Measurements from ENCODE around the gene PLPP4.

PLPP4 gene

DNA sequence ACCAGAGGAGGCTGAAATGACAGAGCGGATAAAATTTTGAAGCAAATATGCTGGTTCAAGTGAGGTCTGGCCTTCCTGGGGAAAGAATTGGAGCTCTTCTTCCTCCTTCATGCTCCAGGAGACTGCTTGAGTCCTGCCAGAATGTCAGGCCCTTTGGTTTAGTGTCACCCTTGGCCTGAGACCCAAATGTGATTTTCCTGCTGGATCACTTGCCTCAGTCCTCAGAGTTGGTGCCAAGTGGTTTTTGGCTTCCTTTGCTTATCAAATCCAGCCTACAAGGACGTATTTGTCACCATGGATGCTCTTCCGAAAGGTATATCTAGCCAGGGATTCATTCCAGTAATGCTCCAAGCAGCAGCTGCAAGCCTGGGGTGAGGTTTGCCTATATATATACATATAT, 118.4 kb downstream of the PLPP4 start:
- peak; percentile 17 for DNase-seq (ENCODE audit: low spot score)

DNA sequence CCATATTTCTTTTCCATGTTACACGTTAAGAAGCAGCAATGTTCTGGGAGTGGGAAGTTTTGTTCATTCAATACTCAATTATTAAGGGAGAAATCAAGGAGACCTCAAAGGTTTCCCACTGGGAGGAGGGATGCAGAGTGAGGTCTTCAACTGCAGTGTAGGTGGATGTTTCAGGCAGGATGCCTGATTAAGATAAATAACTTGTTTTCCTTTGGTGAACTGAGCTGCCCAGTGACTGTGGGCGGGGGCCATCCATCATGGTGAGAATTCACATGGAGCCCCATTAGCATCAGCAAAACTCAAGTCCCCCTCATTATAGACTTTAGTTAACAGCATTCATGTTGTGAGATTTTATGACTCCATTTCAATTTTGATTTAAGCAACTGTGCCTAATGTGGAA, 121.1 kb downstream of the PLPP4 start:
- no peak for DNase-seq (ENCODE audit: low spot score)

DNA sequence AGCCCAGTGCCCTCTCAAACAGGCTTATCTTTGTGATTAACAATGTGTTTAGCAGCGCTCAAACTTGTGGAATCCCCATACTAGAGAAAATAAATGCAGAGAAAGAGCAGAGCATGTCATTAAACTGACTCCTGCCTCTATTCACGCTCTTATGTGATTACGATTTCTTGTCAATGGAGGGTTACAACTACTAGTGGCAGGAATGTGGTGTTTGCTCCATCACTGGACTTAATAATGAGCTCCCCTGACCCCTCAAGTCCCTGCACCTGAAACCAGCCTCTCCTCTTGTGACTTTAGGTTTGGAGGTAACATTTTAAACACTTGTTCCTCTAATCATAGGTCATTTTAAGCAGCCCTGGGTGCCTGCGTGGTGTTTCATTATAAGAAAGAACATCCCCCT, 121.9 kb downstream of the PLPP4 start:
- DNase-seq (ENCODE audit: low spot score), result no peak

DNA sequence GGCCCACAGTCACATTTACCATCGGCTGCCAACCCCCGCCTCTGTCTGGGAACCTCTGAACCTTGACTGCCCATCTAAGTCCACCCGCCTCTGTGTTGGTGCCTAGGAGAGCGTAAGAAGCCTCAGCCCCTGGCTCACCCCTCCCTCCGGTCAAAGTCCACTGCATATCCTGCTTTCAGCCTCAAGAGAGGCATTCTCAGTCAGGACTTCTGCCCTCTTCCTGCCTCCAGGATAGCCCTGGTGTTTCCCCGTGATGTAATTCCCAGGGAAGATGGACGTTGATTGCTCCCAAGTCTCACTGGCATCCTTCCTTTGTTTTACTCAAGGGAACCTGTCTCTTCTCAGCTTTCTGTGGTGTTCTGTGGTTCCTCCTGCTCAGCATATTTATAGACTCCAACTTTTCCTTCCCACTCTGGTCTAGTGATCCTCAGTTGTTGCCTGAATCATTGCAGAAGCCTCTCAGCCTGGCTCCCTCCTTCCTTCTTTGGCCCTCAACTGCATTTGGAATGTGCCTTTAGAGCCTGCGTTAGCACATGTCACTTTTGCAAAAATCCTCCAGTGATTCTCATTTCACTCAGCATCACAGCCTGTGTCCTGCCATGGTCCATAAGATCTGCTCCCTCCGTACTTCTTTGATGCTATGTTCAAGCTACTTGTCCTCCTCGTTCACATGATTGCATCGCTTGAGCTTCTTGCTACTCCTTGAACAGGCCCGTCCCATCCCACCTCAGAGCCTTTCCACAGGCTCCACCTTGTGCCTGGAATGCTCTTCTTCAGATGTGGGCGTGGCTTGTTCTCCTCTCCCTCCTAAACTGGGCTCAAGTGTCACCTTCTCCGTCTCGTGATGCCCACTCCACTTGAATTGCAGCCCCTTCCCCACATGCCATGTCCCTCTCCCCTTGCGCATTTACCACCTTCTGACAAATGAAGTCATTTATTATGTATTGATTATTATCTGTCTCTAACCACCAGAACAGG, 124.2 kb downstream of the PLPP4 start:
- DNase-seq (ENCODE audit: low spot score), result no peak

DNA sequence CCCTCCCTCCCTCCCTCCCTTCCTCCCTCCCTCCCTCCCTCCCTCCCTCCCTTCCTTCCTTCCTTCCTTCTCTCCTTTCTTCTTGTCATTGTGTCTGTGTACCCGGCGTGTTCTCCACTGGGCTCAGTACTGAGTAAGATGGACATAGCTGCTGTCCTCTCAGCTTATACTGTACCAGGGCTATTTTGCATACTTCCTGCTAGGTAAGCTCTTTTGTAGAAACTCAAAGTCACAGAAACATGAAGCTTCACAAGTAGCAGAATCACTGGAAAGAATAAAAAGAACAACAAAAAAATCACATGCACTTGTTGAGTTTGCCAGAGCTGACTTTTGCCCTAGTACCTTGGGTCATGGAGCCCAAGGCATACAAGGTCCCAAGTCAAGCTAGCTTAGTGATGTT, 125.7 kb downstream of the PLPP4 start:
- DNase-seq (ENCODE audit: low spot score), result no peak

DNA sequence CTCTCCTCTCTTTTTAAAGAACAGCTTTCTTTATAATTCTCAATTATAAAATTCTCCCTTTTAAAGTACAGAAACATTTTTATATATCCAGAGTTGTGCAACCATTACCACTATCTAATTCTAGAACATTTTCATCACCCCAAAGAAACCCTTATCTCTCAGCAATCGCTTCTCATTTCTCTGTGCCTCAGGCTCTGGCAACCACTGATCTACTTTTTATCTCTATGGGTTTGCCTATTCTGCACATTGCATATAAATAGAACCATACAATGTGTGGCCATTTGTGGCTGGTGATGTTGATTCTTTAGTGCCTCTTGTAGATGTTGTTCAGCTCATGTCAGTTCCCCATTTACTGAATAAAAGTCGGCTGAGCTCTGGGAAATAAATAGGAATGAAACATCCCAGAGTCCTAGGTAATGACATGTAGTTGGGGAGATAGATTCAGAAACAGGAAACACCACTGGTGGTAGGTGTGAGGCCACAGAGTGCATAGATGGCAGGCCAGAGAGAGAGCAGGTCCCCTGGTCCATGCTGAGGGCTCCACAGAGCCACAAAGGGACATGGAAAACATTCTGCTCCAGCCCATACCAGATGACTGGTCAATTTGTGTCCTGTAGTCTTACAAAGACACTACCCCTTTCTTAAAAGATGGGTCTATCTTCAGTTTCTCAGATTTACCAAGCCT, 126.5 kb downstream of the PLPP4 start:
- no peak for DNase-seq (ENCODE audit: low spot score)

DNA sequence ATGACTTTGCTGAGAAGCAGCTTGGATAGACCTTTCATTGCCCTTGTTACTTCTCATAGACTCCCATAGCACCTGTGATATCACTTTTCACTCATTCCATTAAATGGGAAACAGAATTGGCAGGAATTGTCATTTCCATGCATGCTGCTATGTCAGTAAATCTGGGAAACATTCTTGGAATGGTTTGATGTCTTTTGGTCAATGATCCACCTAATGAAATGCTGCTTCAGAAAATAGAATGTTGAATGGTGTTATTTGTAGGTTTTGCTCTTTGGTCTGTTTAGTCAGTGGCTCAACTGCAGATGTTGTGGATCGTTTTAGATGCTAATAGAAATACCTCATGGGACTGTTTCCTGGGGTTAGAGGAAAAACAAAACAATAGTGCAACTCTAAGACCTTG, 127.8 kb downstream of the PLPP4 start:
- DNase-seq (ENCODE audit: low spot score), result no peak

DNA sequence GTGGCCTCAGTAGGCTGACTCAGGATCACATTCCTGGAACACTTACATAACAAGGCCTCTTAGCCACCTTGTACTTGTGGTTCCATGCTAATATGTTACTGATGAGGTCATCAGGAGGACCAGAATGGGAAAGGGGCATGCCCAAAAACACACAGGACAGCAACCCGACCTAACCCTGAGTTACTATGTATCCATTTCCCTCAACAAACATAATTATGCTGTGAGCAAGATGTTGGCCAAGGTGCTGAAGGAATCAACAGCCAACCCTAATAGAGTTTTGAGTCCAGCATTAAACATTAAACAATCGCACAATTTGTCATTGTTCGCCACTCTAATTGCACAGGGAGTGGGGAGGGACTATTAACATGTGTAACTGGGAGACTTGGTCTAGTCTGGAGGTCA, 129.4 kb downstream of the PLPP4 start:
- no peak for DNase-seq (ENCODE audit: low spot score)

DNA sequence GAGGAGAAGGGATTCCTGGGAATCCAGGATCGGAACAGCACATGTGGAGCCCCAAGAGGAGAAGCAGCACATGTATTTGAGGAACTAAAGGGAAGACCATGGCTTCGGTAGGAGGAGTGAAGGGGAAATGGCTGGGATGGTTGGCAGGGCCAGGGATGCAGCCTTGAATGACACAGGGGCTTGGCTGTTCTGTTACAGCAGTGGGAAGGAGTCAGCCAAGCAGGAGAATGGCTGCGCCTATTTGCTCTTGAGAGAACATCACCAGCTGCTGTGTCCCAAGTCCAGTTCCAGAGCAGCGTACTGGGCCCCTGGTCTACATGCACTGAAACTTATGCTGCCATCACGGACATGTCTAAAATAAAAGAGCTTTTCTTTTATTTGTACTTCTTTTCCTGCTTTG, 130.0 kb downstream of the PLPP4 start:
- DNase-seq (ENCODE audit: low spot score), result no peak

DNA sequence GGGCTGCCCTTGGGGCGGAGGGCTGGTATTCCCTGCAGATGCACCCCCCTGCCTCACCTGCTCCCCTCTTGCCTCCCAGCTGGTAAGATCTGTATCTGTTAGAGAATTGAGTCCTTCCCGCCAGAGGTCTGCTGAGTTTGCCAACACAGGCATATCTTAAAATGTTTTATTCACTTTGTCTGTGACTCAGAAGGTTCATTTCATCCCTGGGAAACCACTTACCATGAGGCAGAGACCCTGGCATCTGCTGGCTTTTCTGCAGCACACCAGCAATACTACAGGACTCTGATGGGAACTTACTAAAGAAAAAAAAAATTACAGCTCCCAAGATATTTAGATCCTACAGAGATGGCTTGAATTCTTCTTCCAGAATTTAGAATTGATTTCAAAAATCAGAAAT, 131.3 kb downstream of the PLPP4 start:
- no peak for DNase-seq (ENCODE audit: low spot score)

DNA sequence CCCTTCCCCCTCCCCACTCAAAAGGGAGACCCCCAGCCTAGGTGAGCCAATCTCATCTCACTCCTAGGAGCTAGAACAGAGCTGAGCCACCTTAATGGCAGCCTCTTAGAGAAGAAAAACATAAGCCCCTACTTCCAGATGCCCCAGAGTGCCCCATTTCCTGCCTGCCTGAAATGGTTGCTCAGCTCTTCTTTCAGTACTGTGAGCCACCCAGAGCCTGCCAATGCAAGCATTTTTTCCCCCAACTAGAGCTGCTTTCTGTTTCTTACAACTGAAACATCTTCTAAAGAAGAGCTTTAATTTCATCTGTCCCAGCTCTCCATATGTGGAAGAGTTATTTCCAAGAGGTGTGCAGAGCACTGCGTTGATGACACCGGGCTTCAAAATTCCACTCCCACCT, 136.7 kb downstream of the PLPP4 start:
- no peak for DNase-seq (ENCODE audit: low spot score)

DNA sequence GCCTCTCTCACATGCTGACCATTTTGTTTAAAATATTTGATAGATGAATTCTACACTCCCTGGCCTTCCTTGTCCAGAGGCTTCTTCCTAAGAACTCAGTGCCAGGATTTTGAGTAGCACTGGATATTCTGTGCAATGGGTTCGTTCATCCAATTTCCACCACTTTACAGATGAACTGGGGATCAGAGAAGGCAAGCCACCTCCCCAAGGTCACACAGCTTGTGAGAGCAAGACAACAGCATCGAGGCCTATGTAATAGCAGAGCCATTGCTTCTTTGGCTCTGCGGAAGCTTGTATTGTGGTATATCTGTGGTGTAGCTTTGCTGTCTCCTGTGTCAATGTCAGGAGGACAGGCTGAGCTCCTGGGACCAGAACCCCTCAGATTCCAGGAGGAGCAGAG, 140.9 kb downstream of the PLPP4 start:
- no peak for DNase-seq (ENCODE audit: low spot score)

DNA sequence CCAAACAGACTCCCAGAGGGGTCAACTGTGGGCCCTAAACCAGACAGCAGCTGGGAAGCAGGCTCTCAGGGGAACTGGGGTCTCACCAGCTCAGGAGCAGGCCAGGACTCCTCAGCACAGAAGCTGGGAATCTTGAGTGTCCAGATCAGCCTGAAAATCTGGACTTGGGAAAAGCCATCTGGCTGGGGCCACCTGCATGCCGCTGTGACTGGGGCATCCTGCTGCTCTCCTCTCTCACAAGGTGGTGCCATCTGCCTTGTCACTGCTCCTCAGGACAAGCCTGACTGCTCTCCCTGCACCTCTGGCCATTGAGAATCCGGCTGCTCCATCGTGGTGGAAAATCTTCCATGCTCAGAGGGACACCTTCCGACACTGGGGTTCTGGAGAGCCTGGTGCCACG, 141.4 kb downstream of the PLPP4 start:
- peak; percentile 36 for DNase-seq (ENCODE audit: low spot score)

DNA sequence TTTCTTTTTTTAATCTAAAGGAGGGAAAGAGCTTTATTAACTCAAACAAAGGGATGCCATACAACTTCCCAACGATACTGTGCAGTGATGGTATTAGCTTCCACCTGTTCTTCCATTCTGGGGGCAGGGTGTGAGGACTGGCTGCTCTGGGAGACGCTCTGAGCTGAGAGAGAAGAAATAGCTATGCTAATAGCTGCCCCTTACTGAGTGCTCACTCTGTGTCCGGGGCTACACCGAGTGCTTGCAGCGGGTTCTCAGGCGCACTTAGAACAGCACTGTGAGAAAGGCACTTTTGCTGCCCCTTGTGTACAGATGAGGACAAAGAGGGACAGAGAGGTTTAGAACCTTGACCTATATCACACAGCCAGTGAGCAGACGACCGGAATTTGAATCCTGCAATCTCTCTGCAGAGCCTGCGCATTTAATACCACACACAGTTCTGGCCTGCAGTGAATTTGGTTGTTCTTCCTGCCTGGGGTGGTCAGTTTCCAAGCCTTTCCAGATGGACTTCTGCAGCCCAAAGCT, 142.2 kb downstream of the PLPP4 start:
- no peak for DNase-seq (ENCODE audit: low spot score)

DNA sequence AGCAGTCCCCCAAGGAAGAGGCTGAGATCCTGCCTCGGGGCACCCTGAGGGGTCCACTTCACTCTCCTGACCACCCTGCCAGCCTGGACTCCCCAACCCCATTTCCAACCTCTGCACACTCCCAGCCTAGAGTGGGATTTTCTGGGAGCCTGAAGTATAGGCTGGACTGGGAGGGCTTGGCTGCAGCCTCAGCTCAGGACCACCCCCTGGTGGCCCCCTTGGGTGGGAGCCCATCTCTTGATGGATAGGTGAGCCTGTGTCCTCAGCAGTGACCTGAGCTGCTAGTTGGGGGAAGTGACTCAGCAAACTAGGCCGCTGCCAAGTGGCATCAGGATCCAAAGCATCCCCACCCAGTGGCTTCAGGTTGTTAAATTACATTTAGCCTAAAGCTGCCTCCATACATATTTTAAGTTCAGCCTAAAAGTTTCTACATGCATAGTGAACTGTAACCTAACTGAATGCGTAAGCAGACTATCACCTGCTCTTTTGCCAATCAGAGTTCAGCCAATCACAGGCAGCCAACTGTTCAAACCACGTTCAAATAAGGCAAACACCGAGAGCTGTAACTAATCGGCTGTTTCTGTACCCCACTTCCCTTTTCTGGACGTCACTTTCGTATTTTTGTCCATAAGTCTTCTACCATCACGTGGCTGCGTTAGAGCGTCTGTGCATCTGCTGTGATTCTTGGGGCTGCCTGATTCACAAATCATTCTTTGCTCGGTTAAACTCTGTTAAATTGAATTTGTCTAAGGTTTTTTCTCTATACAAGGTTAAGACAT, 144.0 kb downstream of the PLPP4 start:
- peak; percentile 42 for DNase-seq (ENCODE audit: low spot score)

DNA sequence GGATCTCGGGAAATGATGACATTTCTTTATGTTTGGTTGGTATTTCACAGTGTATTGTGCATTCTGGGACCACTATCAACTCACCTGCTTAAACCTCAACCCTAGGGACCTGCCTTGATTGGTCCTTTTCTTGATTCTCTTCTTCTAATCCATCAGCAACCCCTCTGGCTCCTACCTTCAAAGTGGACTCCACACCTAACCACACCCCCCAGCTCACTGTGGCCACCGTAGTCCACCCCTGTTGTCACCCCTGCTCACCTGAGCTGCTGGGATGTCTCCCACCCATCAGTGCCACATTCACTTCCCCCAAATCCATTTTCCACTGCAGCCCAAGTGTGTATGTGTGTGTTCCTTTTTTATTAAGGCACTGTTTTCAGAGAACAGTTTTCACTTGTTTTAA, 145.0 kb downstream of the PLPP4 start:
- DNase-seq (ENCODE audit: low spot score), result no peak

DNA sequence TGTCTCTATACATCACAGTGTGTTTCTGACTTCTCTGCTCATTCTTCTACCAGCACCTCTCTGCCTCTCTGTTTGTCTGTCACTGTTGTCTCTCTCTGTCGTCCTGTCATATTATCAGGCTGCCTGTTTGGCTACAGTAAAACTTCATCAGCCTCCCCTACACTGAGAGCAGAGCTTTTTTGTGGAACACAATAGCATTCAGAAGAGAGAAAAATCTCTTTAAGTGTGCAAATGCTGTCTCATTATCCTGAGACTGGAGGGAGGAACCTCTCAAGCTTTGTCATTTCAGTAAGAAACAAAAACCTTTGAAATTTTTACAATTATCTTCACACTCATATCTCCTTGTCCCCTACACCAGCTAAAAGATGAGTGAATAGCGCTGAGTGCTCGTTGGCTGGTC, 148.4 kb downstream of the PLPP4 start:
- no peak for DNase-seq (ENCODE audit: low spot score)

DNA sequence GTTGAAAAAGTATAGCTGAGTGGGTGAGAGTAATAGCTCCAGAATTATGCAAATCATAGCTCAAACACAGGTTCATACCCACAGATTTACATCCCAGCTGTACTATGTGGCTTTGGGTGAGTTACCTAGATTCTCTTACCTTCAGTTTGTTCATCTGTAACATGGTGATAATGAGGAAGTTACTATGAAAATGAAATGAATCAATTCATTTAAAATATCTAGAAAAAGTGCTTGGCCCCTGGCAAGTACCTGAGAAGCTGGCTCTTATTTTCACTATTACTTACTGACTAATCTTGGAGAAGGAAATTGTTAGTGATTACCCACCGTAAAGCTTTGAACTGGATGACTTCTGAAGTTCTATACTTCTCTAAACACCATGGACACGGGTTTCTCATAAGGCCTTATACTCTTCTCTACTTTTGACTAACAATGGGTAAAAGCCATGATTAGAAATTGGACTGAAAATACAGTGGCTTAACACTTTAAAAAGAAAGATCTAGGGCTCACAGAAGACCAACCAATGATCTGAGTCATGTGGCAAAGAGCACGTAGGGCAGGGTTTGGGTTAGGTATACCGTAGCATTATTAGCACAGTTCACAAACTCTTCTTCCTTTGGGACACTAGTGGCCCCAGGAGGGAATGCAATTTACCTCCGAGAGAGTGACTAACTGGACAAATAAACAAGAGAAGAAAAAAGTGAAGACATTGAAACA, 149.2 kb downstream of the PLPP4 start:
- DNase-seq (ENCODE audit: low spot score), result no peak

DNA sequence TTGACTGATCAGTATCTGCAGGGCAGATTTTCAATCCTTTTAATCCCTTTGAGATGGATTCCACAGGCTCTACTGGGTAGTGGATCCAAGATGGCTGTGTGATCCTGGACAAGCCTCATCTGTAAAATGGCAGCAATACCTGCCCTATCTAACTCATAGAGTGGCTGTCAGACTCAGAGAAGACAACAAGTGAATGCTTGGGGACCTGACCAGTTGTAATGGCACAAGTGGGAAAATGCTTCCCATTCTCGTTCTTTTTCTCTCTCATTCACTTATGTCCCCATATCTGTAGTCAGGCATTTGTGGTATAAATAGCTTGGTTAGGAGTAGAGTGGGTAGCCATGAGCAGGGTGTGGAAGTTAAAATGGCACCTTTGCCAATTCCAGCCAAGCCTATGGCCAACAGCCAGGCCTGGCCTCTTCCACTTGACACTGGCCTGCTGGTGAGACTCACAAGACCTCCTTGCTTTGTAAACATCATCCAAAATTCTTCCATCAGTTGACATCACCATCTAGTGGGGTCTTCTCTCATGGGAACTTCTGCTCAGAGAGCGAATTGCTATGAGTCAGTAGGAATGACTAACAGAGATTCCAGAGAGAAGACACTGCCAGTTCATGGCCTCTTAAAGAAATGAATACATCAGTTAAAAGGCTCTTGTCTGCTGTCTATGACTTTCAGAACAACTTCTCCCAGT, 150.1 kb downstream of the PLPP4 start:
- no peak for DNase-seq (ENCODE audit: low spot score)

DNA sequence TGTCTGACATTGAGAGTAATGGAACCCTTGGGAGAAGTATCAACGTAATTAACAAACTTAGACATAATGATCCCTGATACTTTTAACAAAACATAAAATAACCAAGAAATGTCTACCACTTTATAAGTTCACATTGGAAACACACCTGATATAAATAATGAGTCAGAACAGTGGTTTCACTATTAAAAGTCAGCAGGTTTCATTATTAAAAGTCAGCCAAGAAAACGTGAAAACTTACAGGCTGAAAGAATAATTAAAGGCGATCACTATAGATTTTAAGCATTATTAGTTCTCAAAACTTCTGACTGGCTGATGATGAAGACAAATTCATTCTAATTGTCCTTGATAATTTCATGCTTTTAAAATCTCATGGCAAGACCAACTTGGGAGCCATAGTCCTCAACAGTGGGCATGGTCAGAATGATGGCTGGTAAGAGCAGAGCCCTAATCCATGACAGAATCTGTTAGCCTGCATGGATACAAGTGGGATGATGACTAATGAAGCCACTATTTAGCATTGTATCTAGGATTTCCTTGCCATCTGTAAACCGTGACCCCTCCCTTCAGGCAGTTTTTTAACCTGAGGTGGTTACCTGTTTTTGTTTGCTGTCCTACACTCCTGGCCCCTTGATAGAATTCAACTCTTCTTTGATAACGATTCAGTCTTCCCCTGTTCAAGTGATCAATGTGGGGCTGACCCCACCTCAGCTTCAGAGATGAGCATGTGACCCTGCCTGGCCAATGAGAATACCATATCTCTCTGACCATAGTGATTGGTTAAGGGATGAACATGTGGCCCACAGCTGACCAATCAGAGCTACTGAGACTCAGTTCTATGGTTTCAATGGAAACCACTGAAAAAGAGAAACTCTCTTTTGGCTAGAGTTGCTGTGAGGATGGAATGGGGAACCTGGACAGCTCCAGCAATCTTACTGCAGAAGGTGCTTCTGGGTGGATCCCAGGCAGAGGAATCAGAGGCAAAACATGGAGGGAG, 151.0 kb downstream of the PLPP4 start:
- DNase-seq (ENCODE audit: low spot score), result no peak

Data from pons (tissue), 1 donor.